HG03354 (cell line): Measurements from ENCODE around the gene BMP2K.
A peak's percentile ranks its signal among the peaks of the same experiment; 100 is the strongest.

Source experiments
- ATAC-seq: cut with Tn5 transposase; IDR thresholded peaks from one replicate; pipeline ENCODE4 v1.9.1; 2021; ENCODE audit warnings: mild to moderate bottlenecking; ENCODE audit not compliant: unreplicated experiment, poor library complexity, severe bottlenecking

Gene BMP2K

GRCh38 chr4:78763251-78763650 is 12.9 kb upstream of the BMP2K start:
- no peak for ATAC-seq

- ATAC-seq, result no peak
These were observed 12.3 kb upstream of the BMP2K start for GRCh38 chr4:78763763-78764387.

GRCh38 chr4:78764498-78764961 is 11.6 kb upstream of the BMP2K start:
- ATAC-seq, result no peak

GRCh38 chr4:78765432-78766006 is 10.6 kb upstream of the BMP2K start:
- ATAC-seq, result no peak

GRCh38 chr4:78766026-78766425 is 10.1 kb upstream of the BMP2K start:
- no peak for ATAC-seq

- peak; percentile 94 for ATAC-seq
These were observed 9.5 kb upstream of the BMP2K start for GRCh38 chr4:78766650-78767049.

GRCh38 chr4:78767350-78767749 is 8.8 kb upstream of the BMP2K start:
- ATAC-seq, result peak; percentile 60

- ATAC-seq, result no peak
These were observed 7.5 kb upstream of the BMP2K start for GRCh38 chr4:78768452-78769180.

- ATAC-seq, result no peak
These were observed 6.0 kb upstream of the BMP2K start for GRCh38 chr4:78770091-78770642.

GRCh38 chr4:78772526-78773091 is 3.5 kb upstream of the BMP2K start:
- no peak for ATAC-seq

- ATAC-seq, result no peak
These were observed 1.7 kb upstream of the BMP2K start for GRCh38 chr4:78774417-78774816.

GRCh38 chr4:78775303-78776078 is 659 bp upstream of the BMP2K start:
- peak; percentile 61 for ATAC-seq

- ATAC-seq, result peak; percentile 43
These were observed 802 bp downstream of the BMP2K start for GRCh38 chr4:78776729-78777575.

GRCh38 chr4:78777576-78777940 is 1.4 kb downstream of the BMP2K start:
- no peak for ATAC-seq

GRCh38 chr4:78778530-78778929 is 2.4 kb downstream of the BMP2K start:
- ATAC-seq, result no peak

GRCh38 chr4:78779280-78779679 is 3.1 kb downstream of the BMP2K start:
- no peak for ATAC-seq

GRCh38 chr4:78780093-78780492 is 3.9 kb downstream of the BMP2K start:
- no peak for ATAC-seq

GRCh38 chr4:78781139-78781538 is 5.0 kb downstream of the BMP2K start:
- ATAC-seq, result no peak

- no peak for ATAC-seq
These were observed 5.8 kb downstream of the BMP2K start for GRCh38 chr4:78781924-78782323.
